Jurkat, Clone E6-1 (cell line): ENCODE measurements around the gene IL1RAPL2.
A peak's percentile ranks its signal among the peaks of the same experiment; 100 is the strongest.
"Not testable (repeated sequence)": the region's sequence is repeated elsewhere in the genome, so short reads cannot be mapped to it uniquely, and the experiment has no call there.

ENCODE experiments used
- DNase-seq: peaks from one replicate; pipeline ENCODE4 v3.0.0-alpha.2; 2011; ENCODE audit warnings: low read depth, low spot score
- H3K4me3 ChIP-seq: 2 replicates; pipeline ENCODE4 v1.5.1; 2011; ENCODE audit warnings: mild to moderate bottlenecking, low read length, control low read depth, moderate library complexity

Gene IL1RAPL2

GRCh38 chrX:105220636-105221035, 654.6 kb downstream of the IL1RAPL2 start, which contains the start of gene TEX13A:
TSS of gene TEX13A (minus strand) at chrX:105220694. CDS start at chrX:105220397, 297 bp downstream.
- no peak for DNase-seq
- no peak within 1 kb of the TSS for H3K4me3 ChIP-seq

DNA sequence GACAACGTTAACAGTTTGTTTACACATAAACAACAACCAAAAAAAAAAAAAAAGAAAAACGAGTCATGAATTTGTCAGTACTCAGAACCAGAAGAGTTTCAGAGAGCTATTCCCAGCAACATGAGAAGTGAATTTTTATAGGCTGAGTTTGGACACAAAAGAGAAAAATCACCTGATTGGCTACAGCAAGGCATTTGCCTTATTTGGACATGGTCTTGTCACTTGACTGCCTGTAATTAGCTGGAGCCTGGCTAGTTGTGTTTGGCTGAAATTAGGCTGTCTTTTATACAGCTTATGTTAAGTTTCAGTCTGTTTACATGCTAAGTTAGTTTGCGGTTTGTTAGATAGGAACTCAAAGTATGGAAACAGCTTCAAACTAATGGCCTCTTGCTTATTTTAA, 655.4 kb downstream of the IL1RAPL2 start:
- no peak overlapping the region for H3K4me3 ChIP-seq
- no peak for DNase-seq

DNA sequence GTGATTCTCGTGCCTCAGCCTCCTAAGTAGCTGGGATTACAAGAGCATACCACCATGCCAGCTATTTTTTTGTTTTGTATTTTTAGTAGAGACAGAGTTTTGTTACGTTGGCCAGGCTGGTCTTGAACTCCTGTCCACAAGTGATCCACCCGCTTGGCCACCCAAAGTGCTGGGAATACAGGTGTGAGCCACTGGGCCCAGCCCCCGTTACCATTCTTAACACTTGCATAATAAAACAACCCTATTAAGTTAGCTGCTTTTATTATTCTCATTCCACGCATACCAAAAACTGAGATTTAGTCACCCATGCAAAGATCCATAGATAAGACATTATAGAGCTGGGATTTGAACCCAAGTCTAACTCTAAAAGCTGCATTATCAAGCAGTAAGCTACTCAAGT, 660.5 kb downstream of the IL1RAPL2 start:
- no peak for DNase-seq
- H3K4me3 ChIP-seq: no peak overlapping the region

DNA sequence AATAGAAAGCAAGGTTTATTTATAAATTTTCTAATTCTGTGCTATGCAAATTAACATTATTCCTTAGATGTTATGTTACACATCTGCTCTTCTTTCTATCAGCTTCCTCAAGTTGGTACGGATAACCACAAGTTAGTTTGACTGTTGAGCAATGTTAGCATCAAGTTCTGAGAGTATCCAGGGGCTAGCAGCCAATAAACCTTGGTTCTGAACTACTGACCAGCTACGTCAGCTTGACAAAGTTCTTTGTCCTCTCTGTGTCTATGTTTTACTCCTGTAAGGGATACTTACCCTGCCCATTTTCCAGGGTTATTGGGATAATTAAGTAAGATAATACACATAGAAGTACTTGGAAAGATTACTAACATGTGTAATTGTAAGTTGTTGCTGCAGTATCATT, 662.6 kb downstream of the IL1RAPL2 start:
- H3K4me3 ChIP-seq: no peak overlapping the region
- no peak for DNase-seq

GRCh38 chrX:105229146-105229545, 663.1 kb downstream of the IL1RAPL2 start:
- H3K4me3 ChIP-seq: no peak overlapping the region
- no peak for DNase-seq

- not testable (repeated sequence) for H3K4me3 ChIP-seq, DNase-seq
Measured at GRCh38 chrX:105237407-105237806, 671.4 kb downstream of the IL1RAPL2 start.

GRCh38 chrX:105241056-105241455, 675.1 kb downstream of the IL1RAPL2 start:
- DNase-seq: no peak
- H3K4me3 ChIP-seq: no peak overlapping the region

DNA sequence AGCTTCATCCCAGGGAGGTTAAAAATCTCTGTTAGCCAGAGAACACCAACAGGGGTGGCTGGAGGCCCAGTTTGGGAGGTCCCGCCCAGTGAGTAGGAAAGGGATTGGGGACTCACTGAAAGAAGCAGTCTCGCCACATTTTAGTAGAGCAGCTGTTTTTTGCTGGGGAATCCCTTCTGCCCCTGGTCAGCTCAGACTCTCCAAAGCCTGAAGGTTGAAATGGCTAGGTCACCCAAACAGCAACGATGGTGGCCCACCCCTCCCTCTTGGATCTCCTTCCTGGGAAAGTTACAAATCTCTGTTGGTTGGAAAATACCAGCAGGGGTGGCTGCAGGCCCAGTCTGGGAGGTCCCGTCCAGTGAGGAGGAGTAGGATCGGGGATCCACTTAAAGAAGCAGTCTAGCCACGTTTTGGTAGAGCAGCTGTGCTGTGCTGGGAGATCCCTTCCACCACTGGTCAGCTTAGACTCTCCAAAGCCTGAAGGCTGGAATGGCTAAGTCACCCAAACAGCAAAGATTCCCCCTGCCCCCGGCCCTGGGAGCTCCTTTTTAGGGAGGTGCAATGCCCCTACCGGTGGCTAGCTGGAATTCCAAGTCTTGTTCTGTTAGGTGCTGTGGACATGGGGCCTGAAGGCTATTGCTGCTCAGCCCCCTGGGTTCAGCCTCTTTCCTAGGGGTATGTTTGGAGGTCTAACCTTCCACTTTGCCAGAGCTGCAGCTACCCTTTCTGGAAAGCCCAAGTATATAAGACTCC, 694.5 kb downstream of the IL1RAPL2 start:
- H3K4me3 ChIP-seq: no peak overlapping the region
- DNase-seq: no peak

DNA sequence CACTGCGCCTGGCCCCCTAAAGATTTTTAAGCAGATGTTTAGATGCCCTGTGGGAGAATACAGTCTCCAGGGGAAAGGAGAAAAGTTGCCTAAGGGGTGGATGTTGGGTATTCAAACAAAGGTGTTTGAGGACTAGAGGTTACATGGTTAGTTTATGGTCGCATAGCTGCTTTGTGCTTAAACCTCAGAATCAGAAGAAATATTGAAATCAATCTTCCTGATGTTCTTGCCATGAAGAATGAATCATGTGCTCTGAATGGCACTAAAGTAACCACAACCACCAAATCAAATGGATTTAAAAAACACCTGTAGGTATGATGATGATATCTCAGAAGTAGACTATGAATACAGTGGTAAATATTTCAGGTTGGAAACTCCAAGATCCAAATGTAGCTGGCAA, 697.2 kb downstream of the IL1RAPL2 start:
- peak; percentile 21 for DNase-seq
- no peak overlapping the region for H3K4me3 ChIP-seq

GRCh38 chrX:105263801-105264200, 697.8 kb downstream of the IL1RAPL2 start:
- no peak overlapping the region for H3K4me3 ChIP-seq
- no peak for DNase-seq

- no peak for DNase-seq
- H3K4me3 ChIP-seq: no peak overlapping the region
Measured at GRCh38 chrX:105265093-105265492, 699.1 kb downstream of the IL1RAPL2 start.

- DNase-seq: no peak
- H3K4me3 ChIP-seq: no peak overlapping the region
Measured at GRCh38 chrX:105266456-105266855, 700.5 kb downstream of the IL1RAPL2 start.

DNA sequence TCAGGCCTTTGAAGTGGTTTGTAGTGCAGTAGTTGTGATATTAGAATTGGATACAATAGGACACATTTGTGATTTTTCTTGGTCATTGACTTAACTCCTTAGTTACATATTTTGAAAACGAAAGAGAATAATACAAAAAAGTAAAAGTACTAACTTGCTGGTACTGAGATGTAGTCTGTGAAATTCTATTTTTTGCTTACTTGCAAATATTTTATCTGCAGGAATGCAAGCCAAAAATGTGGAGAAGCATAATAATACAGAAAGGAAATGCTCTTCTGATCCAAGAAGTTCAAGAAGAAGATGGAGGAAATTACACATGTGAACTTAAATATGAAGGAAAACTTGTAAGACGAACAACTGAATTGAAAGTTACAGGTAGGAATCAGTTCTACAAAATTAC, 701.2 kb downstream of the IL1RAPL2 start:
- no peak for DNase-seq
- no peak overlapping the region for H3K4me3 ChIP-seq

- DNase-seq: no peak
- no peak overlapping the region for H3K4me3 ChIP-seq
Measured at GRCh38 chrX:105269386-105269785, 703.4 kb downstream of the IL1RAPL2 start.

GRCh38 chrX:105273326-105273725, 707.3 kb downstream of the IL1RAPL2 start:
- DNase-seq: no peak
- H3K4me3 ChIP-seq: no peak overlapping the region

- no peak for DNase-seq
- H3K4me3 ChIP-seq: no peak overlapping the region
Measured at GRCh38 chrX:105274091-105274490, 708.1 kb downstream of the IL1RAPL2 start.

GRCh38 chrX:105277132-105277531, 711.1 kb downstream of the IL1RAPL2 start:
- no peak for DNase-seq
- H3K4me3 ChIP-seq: no peak overlapping the region

DNA sequence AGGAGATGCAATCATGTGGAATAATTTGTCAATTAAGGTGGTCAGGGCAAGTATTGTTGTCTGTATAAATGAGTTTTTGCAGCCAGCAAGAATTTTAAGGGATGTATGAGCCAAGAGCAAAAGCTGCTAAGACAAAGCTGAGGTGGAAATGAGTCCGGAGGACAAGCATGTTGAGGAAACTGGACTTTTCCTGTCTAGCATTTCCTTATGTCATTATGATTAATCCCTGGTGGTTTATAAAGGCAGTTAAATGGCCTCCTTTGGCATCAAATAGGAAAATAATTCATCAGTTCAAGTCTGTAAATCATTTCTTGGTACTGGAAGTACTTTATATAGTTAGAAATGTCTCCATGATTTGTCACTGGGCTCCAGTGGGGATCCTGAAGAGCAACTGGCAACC, 716.1 kb downstream of the IL1RAPL2 start:
- no peak overlapping the region for H3K4me3 ChIP-seq
- no peak for DNase-seq

GRCh38 chrX:105297041-105297440, 731.0 kb downstream of the IL1RAPL2 start:
- no peak for DNase-seq
- no peak overlapping the region for H3K4me3 ChIP-seq

DNA sequence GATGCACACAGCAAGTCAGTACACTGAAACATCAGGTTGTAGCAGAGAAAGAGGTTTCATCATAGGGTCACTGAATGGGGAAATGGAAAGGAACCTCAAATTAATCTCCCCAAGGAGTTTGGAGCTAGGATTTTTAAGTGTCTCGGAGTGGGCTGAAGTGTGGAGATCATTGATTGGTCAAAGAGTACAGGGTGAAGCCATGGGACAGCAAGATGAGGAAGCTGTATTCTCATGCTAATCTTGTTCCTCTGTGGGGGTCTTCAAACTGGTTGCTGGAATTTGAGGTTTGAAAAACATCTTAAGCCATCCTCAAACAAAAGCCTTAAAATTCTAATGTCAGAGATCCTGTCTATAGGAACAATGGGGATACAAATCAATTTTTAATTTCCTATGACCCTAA, 733.3 kb downstream of the IL1RAPL2 start:
- DNase-seq: no peak
- H3K4me3 ChIP-seq: no peak overlapping the region

DNA sequence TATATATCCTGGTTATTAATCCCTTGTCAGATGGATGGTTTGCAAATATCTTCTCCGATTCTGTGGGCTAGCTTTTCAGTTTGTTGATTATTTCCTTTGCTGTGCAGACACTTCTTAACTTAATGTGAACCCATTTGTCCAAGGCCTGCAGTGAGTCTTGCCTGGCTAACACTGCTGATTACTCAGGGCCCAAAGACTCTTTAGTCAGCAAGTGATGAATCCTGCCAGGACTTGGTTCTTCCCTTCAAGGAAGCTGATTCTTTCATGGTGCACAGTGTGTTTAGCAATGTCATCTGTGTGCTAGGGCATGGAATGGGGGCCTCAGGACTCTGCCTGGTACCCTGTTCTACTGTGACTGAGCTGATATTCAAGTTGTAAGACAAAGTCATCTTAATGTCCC, 736.2 kb downstream of the IL1RAPL2 start:
- no peak overlapping the region for H3K4me3 ChIP-seq
- no peak for DNase-seq
